Heart left ventricle (tissue), 13 donors: ENCODE measurements around the gene DCUN1D2.

Experiments used
- CTCF ChIP-seq, 12 donors: fragments of 200-600 bp; sonication (generic) in 4 of 12; IDR thresholded peaks; one replicate each; pipeline versions ENCODE4 v1.5.0 to v1.8.0; 2018 to 2022; ENCODE audit warnings: antibody characterized with exemption in 12 of 12, mild to moderate bottlenecking in 5 of 12
- POLR2A ChIP-seq, 2 donors: fragments of 450-650 bp; IDR thresholded peaks; one replicate each; pipeline ENCODE4 v1.6.1; 2017; ENCODE audit warnings: antibody characterized with exemption in 2 of 2, mild to moderate bottlenecking in 2 of 2, moderate library complexity in 2 of 2
- donor health status: ischemic (EF 13 %, LVEDD 7.1; RV severe dilation, severe dysfunction).
- donor health status: DM: no; HTN: yes; CAD: no.
- donor health status: DM: no; HTN: no; CAD: no.
- donor health status: ischemic (EF 25% LVEDD 6.9; RV normal size, moderate dysfunction).
- donor health status: ischemic (EF 25% LVEDD 5.7; RV mildly dilated, moderate dysfunction).
- donor health status: ischemic (EF 35%, LVEDD 5.7; RV mildly dilated, moderate dysfunction).
- donor health status: nonischemic (EF 11% LVEDD 7.7; RV severe dilation, severe dysfunction).
- donor health status: DM: yes; HTN: yes; CAD: no.
- donor health status: PGD.
- donor health status: ischemic (EF 29% LVEDD 5.4; RV normal size, mild dysfunction).
- donor health status: nonischemic (EF 23%, LVEDD 6.1; RV moderate dilation, normal function).

GRCh38 chr13:113533161-113533840, 42.8 kb upstream of the DCUN1D2 start:
- no peak for TF ChIP-seq CTCF (IDR thresholded peaks at IDR 0.05)
- no peak for TF ChIP-seq POLR2A (IDR thresholded peaks at IDR 0.05)
